ENCODE results near the gene AKR1C8. TPM values are rescaled to one million over a fixed set of nuclear protein-coding genes. Genes with fewer than 3 reads are reported as not detected.
"Not testable (repeated sequence)": the region's sequence is repeated elsewhere in the genome, so short reads cannot be mapped to it uniquely, and the experiment has no call there.

Gene AKR1C8
- total RNA-seq, 1 donor from 2014 or later, result not detected

DNA sequence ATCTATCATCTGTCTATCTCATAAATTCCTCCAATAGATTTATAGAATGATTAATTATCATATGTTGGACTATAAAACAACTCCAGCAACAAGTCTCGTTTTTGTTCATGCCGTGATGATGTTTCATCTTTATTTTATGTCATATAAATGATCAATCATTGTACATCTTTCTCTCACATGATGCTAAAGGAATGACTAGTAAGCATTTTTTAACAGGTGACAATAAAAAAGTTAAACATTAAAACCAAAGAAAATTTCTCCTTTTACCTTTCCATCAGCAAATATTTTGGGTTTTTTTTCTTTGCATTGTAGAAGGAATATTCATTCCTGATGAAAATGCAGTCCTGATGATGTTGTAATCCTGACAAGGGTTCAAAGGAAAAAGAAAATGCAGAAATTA lies 49.4 kb downstream of the AKR1C8 start:
- Mint-ChIP-seq H3K36me3 (no peaks in the 10 kb centered on the region), H3K27me3 (ENCODE audit: insufficient read depth, low read depth) (no peaks in the 10 kb centered on the region), H3K4me3 (no peak overlapping the region), H3K27ac (no peak overlapping the region), H3K4me1 (no peaks in the 10 kb centered on the region), H3K9me3 (peaks cover 30% of the 10 kb centered on the region)
- Histone ChIP-seq H3K4me2 (no peak overlapping the region), H3K27ac (no peak overlapping the region), H3K27me3 (no peaks in the 10 kb centered on the region), H3K79me2 (ENCODE audit: low read depth) (no peaks in the 10 kb centered on the region), H3K36me3 (no peaks in the 10 kb centered on the region), H3K9ac (no peak overlapping the region), H3K4me1 (no peaks in the 10 kb centered on the region), H4K20me1 (ENCODE audit: low read depth) (no peaks in the 10 kb centered on the region), H3K9me3 (ENCODE audit: low read depth) (peaks cover 8% of the 10 kb centered on the region), H3F3A (ENCODE audit: low read depth) (no peaks in the 10 kb centered on the region), H3K4me3 (no peak overlapping the region), H2AFZ (replicated peaks) (no peak overlapping the region)
- TF ChIP-seq EZH2phosphoT487 (IDR thresholded peaks at IDR 0.05), result no peak
- TF ChIP-seq, protein P1, sequence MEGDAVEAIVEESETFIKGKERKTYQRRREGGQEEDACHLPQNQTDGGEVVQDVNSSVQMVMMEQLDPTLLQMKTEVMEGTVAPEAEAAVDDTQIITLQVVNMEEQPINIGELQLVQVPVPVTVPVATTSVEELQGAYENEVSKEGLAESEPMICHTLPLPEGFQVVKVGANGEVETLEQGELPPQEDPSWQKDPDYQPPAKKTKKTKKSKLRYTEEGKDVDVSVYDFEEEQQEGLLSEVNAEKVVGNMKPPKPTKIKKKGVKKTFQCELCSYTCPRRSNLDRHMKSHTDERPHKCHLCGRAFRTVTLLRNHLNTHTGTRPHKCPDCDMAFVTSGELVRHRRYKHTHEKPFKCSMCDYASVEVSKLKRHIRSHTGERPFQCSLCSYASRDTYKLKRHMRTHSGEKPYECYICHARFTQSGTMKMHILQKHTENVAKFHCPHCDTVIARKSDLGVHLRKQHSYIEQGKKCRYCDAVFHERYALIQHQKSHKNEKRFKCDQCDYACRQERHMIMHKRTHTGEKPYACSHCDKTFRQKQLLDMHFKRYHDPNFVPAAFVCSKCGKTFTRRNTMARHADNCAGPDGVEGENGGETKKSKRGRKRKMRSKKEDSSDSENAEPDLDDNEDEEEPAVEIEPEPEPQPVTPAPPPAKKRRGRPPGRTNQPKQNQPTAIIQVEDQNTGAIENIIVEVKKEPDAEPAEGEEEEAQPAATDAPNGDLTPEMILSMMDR (IDR thresholded peaks at IDR 0.05), result no peak
- TF ChIP-seq EZH2 (IDR thresholded peaks at IDR 0.05), result no peak
- DNase-seq (ENCODE audit: low spot score), result no peak

DNA sequence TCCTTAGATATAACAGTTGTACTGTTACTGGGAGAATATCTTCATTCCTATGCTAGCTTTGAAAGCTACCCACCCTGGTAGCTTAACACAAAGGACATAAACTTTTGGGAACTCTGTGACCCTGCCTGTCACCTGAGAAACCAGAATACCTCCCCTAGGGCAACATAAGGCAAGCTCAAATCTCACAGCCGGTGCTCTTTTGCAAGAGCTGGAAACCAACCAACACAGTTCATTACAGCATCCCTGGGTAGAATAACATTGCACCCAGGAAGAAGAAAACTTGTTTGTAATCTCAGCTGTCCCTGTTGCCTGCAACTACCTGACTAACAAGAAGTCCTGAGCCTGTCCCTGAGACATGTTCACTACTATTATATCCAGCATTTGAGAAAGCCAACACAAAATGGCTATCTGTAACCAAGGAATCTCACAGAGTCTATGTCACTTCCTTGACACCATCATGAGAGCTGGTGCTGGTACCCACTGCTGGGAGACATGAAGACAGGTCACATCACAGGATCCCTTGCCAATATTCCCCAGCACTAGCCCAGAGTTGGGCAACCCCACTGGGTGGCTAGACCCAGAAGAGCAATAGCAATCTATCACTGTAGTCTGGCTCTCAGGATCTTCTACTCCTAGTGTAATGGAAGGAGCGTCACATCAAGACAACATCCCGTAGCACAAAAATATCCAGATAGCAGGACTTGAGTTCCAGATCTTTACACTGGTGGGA lies 59.5 kb downstream of the AKR1C8 start:
- Histone ChIP-seq H3K79me2 (ENCODE audit: low read depth) (no peaks in the 10 kb centered on the region), H3K27ac (no peak overlapping the region), H2AFZ (replicated peaks) (no peak overlapping the region), H3K4me3 (no peak overlapping the region), H3K27me3 (no peaks in the 10 kb centered on the region), H3K4me2 (no peak overlapping the region), H3K4me1 (no peaks in the 10 kb centered on the region), H3F3A (ENCODE audit: low read depth) (no peaks in the 10 kb centered on the region), H3K36me3 (no peaks in the 10 kb centered on the region), H3K9me3 (ENCODE audit: low read depth) (no peaks in the 10 kb centered on the region), H3K9ac (no peak overlapping the region), H4K20me1 (ENCODE audit: low read depth) (no peaks in the 10 kb centered on the region)
- TF ChIP-seq EZH2 (IDR thresholded peaks at IDR 0.05) (no peak), EZH2phosphoT487 (IDR thresholded peaks at IDR 0.05) (no peak)
- TF ChIP-seq, protein P1 (IDR thresholded peaks at IDR 0.05), result no peak
- Mint-ChIP-seq H3K4me1 (no peaks in the 10 kb centered on the region), H3K27ac (no peak overlapping the region), H3K9me3 (peaks cover 8% of the 10 kb centered on the region), H3K4me3 (no peak overlapping the region), H3K27me3 (ENCODE audit: insufficient read depth, low read depth) (peaks cover 5% of the 10 kb centered on the region), H3K36me3 (no peaks in the 10 kb centered on the region)
- DNase-seq (ENCODE audit: low spot score), result no peak

DNA sequence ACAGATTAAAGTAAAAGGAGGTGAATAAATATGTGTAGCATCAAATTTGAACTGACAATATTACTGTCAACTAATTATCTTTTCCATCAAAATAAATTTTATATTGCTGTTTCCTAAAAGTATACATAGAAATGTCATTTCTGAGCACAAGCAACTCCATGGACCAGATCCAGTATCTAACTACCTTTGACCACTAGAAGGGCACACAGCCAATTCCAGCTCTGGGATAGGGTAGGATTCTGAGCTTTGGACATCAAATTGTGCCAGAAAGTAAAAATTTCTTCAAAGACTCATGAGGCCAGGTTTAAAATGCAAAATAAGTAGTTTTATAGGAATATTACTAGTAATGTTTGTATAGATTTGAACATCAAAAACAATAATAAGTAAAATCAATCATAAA lies 61.1 kb downstream of the AKR1C8 start:
- H3K27me3 Mint-ChIP-seq (ENCODE audit: insufficient read depth, low read depth), result peaks cover 5% of the 10 kb centered on the region
- no peak overlapping the region for H3K27ac ChIP-seq
- no peak overlapping the region for H3K4me3 Mint-ChIP-seq
- H3K79me2 ChIP-seq (ENCODE audit: low read depth), result no peaks in the 10 kb centered on the region
- no peaks in the 10 kb centered on the region for H3K36me3 Mint-ChIP-seq
- H4K20me1 ChIP-seq (ENCODE audit: low read depth), result no peaks in the 10 kb centered on the region
- H3K4me2 ChIP-seq, result no peak overlapping the region
- H3K4me1 Mint-ChIP-seq, result no peaks in the 10 kb centered on the region
- DNase-seq (ENCODE audit: low spot score), result no peak
- no peak overlapping the region for H3K27ac Mint-ChIP-seq
- H3K36me3 ChIP-seq, result no peaks in the 10 kb centered on the region
- TF ChIP-seq, protein P1 (IDR thresholded peaks at IDR 0.05), result no peak
- TF ChIP-seq EZH2phosphoT487 (IDR thresholded peaks at IDR 0.05) (no peak), EZH2 (IDR thresholded peaks at IDR 0.05) (no peak)
- no peaks in the 10 kb centered on the region for H3K27me3 ChIP-seq
- H3F3A ChIP-seq (ENCODE audit: low read depth), result no peaks in the 10 kb centered on the region
- no peak overlapping the region for H3K4me3 ChIP-seq
- H3K9ac ChIP-seq, result no peak overlapping the region
- H3K9me3 Mint-ChIP-seq, result peaks cover 11% of the 10 kb centered on the region
- no peaks in the 10 kb centered on the region for H3K9me3 ChIP-seq (ENCODE audit: low read depth)
- H3K4me1 ChIP-seq, result no peaks in the 10 kb centered on the region
- no peak overlapping the region for H2AFZ ChIP-seq (replicated peaks)

- peaks cover 11% of the 10 kb centered on the region for H3K9me3 Mint-ChIP-seq
- H3K4me1 ChIP-seq; H3K9ac ChIP-seq; H4K20me1 ChIP-seq (ENCODE audit: low read depth); H3K27me3 ChIP-seq; H3F3A ChIP-seq (ENCODE audit: low read depth); H3K4me2 ChIP-seq; H3K9me3 ChIP-seq (ENCODE audit: low read depth); H3K36me3 Mint-ChIP-seq; DNase-seq (ENCODE audit: low spot score); H3K27me3 Mint-ChIP-seq (ENCODE audit: insufficient read depth, low read depth); H3K4me1 Mint-ChIP-seq; H3K79me2 ChIP-seq (ENCODE audit: low read depth); H3K27ac Mint-ChIP-seq; H3K36me3 ChIP-seq; H3K4me3 Mint-ChIP-seq; H3K27ac ChIP-seq; H3K4me3 ChIP-seq; H2AFZ ChIP-seq (replicated peaks): not testable (repeated sequence)
Measured at GRCh38 chr10:5119997-5120396, 65.0 kb downstream of the AKR1C8 start.

Measured in neural progenitor cell (in vitro differentiated cells).